GM11168 (cell line): ENCODE results near the gene KRTAP24-1.

Experiments used
- in situ Hi-C: fragments of 300-500 bp; cut with MboI; formaldehyde crosslinking; loops from one replicate; pipeline ENCODE4 v1.12.0; 2022; ENCODE audit warnings: low sequenced_read_pairs; ENCODE audit not compliant: unreplicated experiment

The KRTAP24-1 gene

GRCh38 chr21:30282850-30283249 is at the start of gene KRTAP24-1:
TSS of gene KRTAP24-1 (minus strand) at chr21:30282950. CDS start at chr21:30282932, 18 bp downstream.
- in situ Hi-C loops, result no loop called here

- in situ Hi-C loops, result no loop called here
These were observed 46.6 kb upstream of the KRTAP24-1 start for GRCh38 chr21:30329203-30329875.

- in situ Hi-C loops, result no loop called here
These were observed 43.6 kb upstream of the KRTAP24-1 start for GRCh38 chr21:30326390-30326789.

GRCh38 chr21:30320215-30320614 is 37.5 kb upstream of the KRTAP24-1 start, which contains the start of gene KRTAP26-1:
TSS of gene KRTAP26-1 (minus strand) at chr21:30320315. CDS start at chr21:30320035, 280 bp downstream.
- in situ Hi-C loops, result no loop called here

- in situ Hi-C loops, result no loop called here
These were observed 33.0 kb upstream of the KRTAP24-1 start for GRCh38 chr21:30315701-30316100.

- in situ Hi-C loops, result no loop called here
These were observed 24.1 kb upstream of the KRTAP24-1 start for GRCh38 chr21:30306884-30307283.

GRCh38 chr21:30305136-30305535 is 22.4 kb upstream of the KRTAP24-1 start:
- in situ Hi-C loops, result no loop called here

GRCh38 chr21:30289215-30289614 is 6.5 kb upstream of the KRTAP24-1 start, which contains the start of gene KRTAP25-1:
TSS of gene KRTAP25-1 (minus strand) at chr21:30289514. CDS start at chr21:30289490, 24 bp downstream.
- in situ Hi-C loops, result no loop called here

GRCh38 chr21:30271611-30272010 is 11.1 kb downstream of the KRTAP24-1 start:
- in situ Hi-C loops, result no loop called here

GRCh38 chr21:30271156-30271555 is 11.6 kb downstream of the KRTAP24-1 start:
- in situ Hi-C loops, result no loop called here

GRCh38 chr21:30269803-30270530 is 12.8 kb downstream of the KRTAP24-1 start:
- in situ Hi-C loops, result no loop called here

- in situ Hi-C loops, result no loop called here
These were observed 14.0 kb downstream of the KRTAP24-1 start for GRCh38 chr21:30268608-30269197.

- in situ Hi-C loops, result no loop called here
These were observed 25.0 kb downstream of the KRTAP24-1 start for GRCh38 chr21:30257773-30258172.

- in situ Hi-C loops, result no loop called here
These were observed 26.6 kb downstream of the KRTAP24-1 start for GRCh38 chr21:30256100-30256499.

- in situ Hi-C loops, result no loop called here
These were observed 27.1 kb downstream of the KRTAP24-1 start for GRCh38 chr21:30255679-30256078.

GRCh38 chr21:30251781-30252180 is 31.0 kb downstream of the KRTAP24-1 start:
- in situ Hi-C loops, result no loop called here

- in situ Hi-C loops, result no loop called here
These were observed 32.8 kb downstream of the KRTAP24-1 start for GRCh38 chr21:30249936-30250335.

GRCh38 chr21:30248844-30249243 is 33.9 kb downstream of the KRTAP24-1 start:
- in situ Hi-C loops, result no loop called here

GRCh38 chr21:30245061-30245460 is 37.7 kb downstream of the KRTAP24-1 start:
- in situ Hi-C loops, result no loop called here

GRCh38 chr21:30243691-30244090 is 39.1 kb downstream of the KRTAP24-1 start:
- in situ Hi-C loops, result no loop called here

GRCh38 chr21:30240661-30241060 is 42.1 kb downstream of the KRTAP24-1 start:
- in situ Hi-C loops, result no loop called here
